CD4-positive, alpha-beta T cell treated with Interleukin-1 beta for 1 hour (primary cell): Measurements from ENCODE around the gene CRTC1.
A peak's percentile ranks its signal among the peaks of the same experiment; 100 is the strongest.
"Not testable (repeated sequence)": the region's sequence is repeated elsewhere in the genome, so short reads cannot be mapped to it uniquely, and the experiment has no call there.

Experiments used
- DNase-seq, 2 donors: peaks; one replicate each; pipeline ENCODE4 v3.0.0-alpha.2; 2020 to 2022

CRTC1 gene

DNA sequence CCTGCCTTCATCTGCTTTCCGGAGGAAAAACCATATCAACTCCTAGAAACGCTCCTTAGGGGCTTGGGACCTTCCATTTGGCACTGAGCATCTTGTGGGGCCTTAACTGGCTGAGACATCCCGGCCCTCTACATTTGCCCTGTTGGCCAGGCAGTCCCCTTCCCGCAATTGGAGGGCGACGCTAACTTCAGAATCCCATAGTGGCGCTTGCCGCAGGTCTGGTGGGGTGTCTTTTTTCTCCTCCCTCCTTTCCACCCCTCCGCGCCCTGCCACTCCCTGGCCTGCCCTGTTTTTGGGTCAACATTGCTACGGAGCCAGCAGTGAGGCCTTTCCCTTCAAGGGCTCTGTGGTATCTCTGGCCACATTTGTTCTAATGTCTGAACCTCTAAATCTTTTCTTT, 13.6 kb upstream of the CRTC1 start:
- DNase-seq = no peak

- DNase-seq = no peak
Observed at GRCh38 chr19:18670312-18670711, 13.2 kb upstream of the CRTC1 start.

DNA sequence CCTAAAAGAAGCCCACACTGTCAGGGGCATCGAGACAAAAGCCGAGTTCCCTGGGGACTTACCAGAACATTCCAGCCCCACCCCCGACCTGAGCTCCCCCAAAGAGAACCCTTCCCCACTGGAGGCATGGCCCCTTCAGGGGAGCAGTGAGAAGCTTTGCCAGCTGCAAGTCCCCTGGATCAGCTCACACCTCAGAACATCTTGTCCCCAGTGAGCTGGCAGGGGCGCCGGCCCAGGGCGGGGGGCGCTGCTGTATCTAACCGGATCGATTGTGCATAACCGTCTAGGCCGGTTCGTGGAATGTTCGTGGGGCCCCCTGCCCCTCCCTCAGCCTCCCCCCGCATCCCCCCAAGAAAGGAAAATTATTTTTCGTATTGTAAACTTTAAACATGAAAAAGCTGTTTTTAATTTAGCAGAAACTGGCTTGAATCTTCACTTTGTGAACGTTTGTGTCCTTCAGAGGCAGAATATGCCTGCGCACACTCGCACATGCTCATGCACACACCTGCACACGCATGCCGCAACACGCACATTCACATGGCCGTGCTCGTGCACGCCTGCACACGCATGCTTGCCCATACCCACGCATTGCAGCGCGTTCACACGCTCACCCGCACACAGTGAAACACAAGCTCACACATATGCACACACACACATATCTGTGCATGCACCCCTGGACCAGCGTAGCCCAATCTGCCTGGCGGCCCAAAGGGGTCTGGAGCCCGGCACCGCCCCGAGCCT, 12.0 kb upstream of the CRTC1 start:
- no peak for DNase-seq

DNA sequence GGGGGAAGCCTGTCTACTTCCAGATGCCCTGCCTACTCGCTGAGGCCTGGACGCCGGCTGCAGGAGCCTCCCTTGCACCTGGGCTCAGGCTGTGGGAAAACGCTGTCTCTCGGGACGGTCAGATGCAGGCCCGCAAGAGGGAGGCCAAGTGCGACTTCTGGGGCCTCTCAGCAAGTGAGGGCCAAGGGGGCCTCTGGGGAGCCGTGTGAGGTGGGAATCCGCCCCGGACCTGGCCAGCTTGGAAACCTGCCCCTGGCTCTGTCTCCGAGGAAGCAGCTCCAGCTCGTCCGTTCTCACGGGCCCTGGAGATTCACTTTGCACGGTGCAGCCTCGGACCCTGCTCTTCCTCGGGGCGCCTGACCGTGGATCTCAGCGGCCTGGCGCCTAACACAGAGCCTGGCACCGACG, 11.4 kb upstream of the CRTC1 start:
- DNase-seq = no peak

DNA sequence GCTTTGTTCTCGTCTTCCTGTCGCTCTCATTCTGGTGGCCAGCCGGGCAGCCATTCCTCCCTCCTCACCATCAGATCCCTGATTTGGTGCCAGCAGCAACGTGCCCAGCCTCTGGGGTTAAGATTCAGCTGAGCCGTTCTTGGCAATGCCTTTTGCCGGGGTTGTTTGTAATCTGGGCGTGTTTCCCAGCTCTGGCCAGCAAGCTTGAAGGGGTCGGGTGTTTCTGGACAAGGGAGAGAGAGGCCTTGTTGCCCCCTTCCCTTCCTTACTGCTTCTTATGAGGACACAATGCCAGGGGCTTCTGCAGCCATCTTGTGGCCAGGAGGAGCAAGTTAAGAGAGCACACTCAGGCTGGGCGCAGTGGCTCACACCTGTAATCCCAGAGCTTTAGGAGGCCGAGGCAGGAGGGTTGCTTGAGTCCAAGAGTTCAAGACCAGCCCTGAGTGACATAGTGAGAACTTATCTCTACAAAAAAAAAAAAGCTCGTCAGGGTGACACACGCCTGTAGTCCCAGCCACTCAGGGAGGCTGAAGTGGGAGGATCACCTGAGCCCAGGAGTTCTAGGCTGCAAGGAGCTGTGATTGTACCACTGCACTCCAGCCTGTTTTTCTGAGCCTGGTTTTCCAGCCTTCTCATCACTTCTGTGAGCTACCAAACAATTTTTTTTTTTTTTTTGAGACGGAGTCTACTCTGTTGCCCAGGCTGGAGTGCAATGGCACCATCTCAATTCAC, 10.7 kb upstream of the CRTC1 start:
- no peak for DNase-seq

- no peak for DNase-seq
Observed at GRCh38 chr19:18674616-18675015, 8.9 kb upstream of the CRTC1 start.

GRCh38 chr19:18675779-18676178, 7.7 kb upstream of the CRTC1 start:
- peak in 1 of 2 donors; percentile 14 for DNase-seq

GRCh38 chr19:18676692-18677091, 6.8 kb upstream of the CRTC1 start:
- DNase-seq = no peak

GRCh38 chr19:18677156-18677555, 6.3 kb upstream of the CRTC1 start:
- no peak for DNase-seq

DNA sequence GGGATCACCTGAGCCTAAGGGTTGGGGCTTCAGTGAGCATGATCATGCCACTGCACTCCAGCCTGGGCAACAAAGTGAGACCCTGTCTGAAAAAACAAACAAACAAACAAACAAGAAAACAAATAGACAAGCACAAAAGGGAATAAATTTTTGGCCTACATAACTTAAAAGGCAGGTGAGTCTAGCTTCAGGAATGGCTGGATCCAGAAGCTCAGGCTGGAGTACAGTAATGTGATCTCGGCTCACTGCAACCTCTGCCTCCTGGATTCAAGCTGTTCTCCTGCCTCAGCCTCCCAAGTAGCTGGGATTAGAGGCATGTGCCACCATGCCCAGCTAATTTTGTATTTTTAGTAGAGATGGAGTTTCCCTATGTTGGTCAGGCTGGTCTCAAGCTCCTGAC, 3.3 kb upstream of the CRTC1 start:
- DNase-seq = not testable (repeated sequence)

GRCh38 chr19:18682807-18683108, 722 bp upstream of the CRTC1 start:
- DNase-seq = no peak

DNA sequence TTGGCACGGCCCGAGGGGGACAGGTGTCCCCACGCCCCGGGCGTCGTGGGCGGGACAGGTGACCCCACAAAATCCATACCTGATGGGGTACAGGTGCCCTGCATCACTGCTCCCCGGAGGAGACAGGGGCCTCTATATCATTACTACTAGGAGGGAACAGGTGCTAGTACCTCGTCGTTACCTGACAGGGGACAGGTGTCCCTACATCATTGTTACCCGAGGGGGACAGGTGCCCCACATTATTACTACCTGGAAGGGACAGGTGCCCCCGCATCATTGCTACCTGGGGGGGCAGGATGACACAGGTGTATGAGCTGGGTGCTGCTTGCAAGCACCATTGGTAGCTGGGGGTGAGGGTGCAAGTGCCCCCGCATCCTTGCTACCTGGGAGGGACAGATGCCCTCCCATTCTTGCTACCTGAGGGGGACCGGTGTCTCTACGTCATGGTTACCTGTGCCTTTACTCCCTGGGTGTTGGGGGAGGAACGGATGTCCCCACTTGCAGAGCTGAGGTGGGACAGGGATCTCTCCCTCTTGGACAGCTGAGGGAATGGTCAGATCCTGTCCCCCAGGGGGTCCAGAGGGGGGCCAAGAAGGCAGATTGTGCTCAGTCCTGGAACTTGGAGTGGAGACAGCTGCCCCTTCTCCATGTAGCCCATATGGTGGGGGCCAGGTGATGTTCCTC, 620 bp downstream of the CRTC1 start:
- no peak for DNase-seq

- DNase-seq = no peak
Observed at GRCh38 chr19:18684642-18684993, 1.1 kb downstream of the CRTC1 start.

- no peak for DNase-seq
Observed at GRCh38 chr19:18685597-18686190, 2.2 kb downstream of the CRTC1 start.

DNA sequence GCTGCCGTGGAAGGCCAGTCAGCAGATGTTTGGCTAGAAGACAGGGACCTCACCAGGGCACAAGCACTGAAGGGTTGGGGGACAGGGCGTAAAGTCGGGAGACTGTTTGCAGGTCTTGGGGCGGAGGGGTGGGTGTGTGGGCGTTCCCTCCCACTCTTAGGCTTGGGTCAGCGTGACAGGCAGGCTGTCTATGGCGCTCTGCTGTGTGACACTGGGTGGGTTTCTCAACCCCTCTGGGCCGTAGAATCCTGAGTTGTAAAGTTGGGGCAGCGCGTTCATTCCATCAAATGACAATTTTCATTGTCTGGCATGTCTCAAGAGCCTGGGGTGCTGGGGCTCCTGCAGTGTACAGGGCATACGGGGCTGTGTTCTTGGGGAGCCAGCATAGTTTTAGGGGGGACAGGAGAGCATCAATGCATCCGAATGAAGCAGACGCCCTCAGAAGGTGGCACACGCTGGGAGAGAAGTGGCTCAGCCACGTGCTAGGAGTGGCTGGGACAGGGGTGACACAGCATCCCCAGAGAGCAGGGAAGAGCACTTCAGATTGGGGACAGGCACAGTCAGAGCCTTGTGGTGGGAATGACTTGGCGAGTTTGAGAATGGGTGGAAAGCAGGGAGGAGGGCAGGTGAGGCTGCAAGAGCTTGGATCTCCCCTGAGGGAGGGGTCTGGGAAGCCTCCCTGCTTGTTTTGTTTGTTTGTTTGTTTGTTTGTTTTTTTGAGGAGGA, 4.4 kb downstream of the CRTC1 start:
- no peak for DNase-seq

DNA sequence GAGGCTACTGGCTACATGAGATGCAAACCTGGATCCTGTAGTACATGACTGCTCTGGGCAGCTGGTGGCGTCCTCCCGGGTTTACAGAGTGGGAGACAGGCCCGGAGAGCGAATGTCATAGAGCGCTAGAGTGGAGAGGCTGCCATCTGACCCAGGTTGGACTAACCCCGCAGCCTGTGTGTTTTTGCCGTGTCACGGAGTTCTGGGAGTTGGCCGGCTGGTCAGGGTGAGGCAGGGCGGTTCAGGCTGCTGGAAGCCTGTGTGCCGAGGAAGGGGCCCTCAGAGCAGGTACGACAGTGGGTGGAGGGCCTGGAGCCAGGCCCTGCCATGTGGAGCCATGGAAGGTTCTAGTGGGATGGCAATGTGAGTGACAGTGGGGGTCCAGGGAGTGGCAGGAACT, 12.5 kb downstream of the CRTC1 start:
- DNase-seq = no peak

- DNase-seq = no peak
Observed at GRCh38 chr19:18697680-18698079, 14.2 kb downstream of the CRTC1 start.

DNA sequence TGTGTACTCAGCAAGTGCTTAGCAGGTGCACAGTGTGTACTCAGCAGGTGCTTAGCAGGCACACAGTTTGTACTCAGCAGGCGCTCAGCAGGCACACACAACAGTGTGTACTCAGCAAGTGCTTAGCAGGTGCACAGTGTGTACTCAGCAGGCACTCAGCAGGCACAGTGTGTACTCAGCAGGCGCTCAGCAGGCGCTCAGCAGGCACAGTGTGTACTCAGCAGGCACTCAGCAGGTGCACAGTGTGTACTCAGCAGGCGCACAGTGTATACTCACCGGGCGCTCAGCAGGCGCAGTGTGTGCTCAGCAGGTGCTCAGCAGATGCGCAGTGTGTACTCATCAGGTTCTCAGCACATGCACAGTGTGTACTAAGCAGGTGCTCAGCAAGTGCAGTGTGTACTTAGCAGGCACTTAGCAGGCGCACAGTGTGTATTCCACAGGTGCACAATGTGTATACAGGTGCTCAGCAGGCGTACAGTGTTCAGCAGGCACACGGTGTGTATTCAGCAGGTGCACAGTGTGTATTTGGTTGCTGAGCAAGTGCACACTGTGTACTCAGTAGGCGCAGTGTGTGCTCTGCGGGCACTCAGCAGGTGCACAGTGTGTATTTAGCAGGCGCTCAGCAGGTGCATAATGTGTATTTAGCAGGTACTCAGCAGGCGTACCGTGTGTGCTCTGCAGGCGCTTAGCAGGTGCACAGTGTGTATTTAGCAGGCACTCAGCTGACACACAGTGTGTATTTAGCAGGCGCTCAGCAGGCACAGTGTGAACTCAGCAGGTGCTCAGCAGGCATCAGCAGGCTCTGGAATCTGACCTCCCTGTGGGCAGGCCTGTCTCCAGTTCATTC, 15.1 kb downstream of the CRTC1 start:
- no peak for DNase-seq

GRCh38 chr19:18699403-18700054, 16.0 kb downstream of the CRTC1 start:
- DNase-seq = no peak

- peak; percentile 63 to 64 for DNase-seq
Observed at GRCh38 chr19:18700501-18701249, 17.2 kb downstream of the CRTC1 start.

DNA sequence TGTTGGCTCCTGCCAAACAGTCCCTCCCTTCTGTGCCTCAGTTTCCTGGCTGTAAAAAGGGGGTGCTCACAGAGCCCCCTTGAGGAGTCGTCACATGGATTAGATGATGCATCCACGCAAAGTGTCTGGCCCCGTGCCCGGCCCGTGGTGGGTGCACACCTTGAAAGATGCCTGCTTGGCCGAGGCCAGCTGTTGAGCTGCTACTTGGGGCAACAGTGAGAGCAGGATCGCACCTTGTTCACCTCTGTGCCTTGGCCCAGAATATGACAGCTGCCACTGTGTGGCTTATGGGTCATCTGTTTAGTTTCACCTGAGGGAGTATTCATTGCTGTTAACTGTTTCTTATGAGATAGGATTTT, 17.7 kb downstream of the CRTC1 start:
- DNase-seq = no peak
